HepG2 (cell line): Measurements from ENCODE around the gene RPS27A. TPM values are rescaled to one million over a fixed set of nuclear protein-coding genes. Genes with fewer than 3 reads are reported as not detected.

ENCODE experiments used
- ARID2 ChIP-seq: sonication (generic); formaldehyde crosslinking; IDR thresholded peaks from 2 replicates; pipeline ENCODE4 v1.8.1; 2022; ENCODE audit warnings: mild to moderate bottlenecking, missing genetic modification reagents, borderline replicate concordance
- ASH2L ChIP-seq: fragments of 300-600, 200-600 bp; sonication (generic); IDR thresholded peaks from 2 replicates; pipeline ENCODE4 v1.7.0; 2017; ENCODE audit warnings: low read depth, mild to moderate bottlenecking, moderate library complexity, mixed read lengths, low read length; ENCODE audit not compliant: insufficient read length
- ATF1 ChIP-seq: IDR thresholded peaks from 2 replicates; pipeline ENCODE4 v1.6.1; 2016; ENCODE audit warnings: mild to moderate bottlenecking, control low read depth
- CBFB ChIP-seq: sonication (generic); formaldehyde crosslinking; IDR thresholded peaks from 2 replicates; pipeline ENCODE4 v1.4.0; 2020; ENCODE audit warnings: missing genetic modification reagents
- CTCF ChIP-seq: sonication (generic); formaldehyde crosslinking; IDR thresholded peaks from 2 replicates; pipeline ENCODE4 v1.5.0; 2020; ENCODE audit warnings: mild to moderate bottlenecking, missing genetic modification reagents, moderate library complexity
- DMAP1 ChIP-seq: IDR thresholded peaks from 2 replicates; pipeline ENCODE4 v1.6.1; 2016
- DZIP1 ChIP-seq: sonication (generic); formaldehyde crosslinking; IDR thresholded peaks from 2 replicates; pipeline ENCODE4 v1.5.0; 2020; ENCODE audit warnings: mild to moderate bottlenecking, missing genetic modification reagents
- ELF4 ChIP-seq: sonication (generic); formaldehyde crosslinking; IDR thresholded peaks from 2 replicates; pipeline ENCODE4 v1.5.0; 2020; ENCODE audit warnings: missing genetic modification reagents, mild to moderate bottlenecking, moderate library complexity, borderline replicate concordance
- HNRNPL ChIP-seq: fragments of 200-400 bp; formaldehyde crosslinking; IDR thresholded peaks from 2 replicates; pipeline ENCODE4 v1.6.1; 2017; ENCODE audit warnings: mild to moderate bottlenecking, low read depth, low read length
- IRF2 ChIP-seq: IDR thresholded peaks from 2 replicates; pipeline ENCODE4 v1.6.1; 2018; ENCODE audit warnings: missing genetic modification reagents, missing compliant biosample characterization
- PLSCR1 ChIP-seq: sonication (generic); formaldehyde crosslinking; IDR thresholded peaks from 2 replicates; pipeline ENCODE4 v1.5.0; 2020; ENCODE audit warnings: missing genetic modification reagents, mild to moderate bottlenecking, borderline replicate concordance
- RBM22 ChIP-seq: fragments of 200-400 bp; formaldehyde crosslinking; optimal IDR thresholded peaks from 2 replicates; pipeline ENCODE3; 2017; ENCODE audit warnings: mild to moderate bottlenecking, low read length, moderate library complexity
- SPEN ChIP-seq: sonication (generic); formaldehyde crosslinking; IDR thresholded peaks from 2 replicates; pipeline ENCODE4 v1.5.1; 2020; ENCODE audit warnings: low read depth, mild to moderate bottlenecking, missing genetic modification reagents
- ZBTB43 ChIP-seq: sonication (generic); formaldehyde crosslinking; conservative IDR thresholded peaks from 2 replicates; pipeline ENCODE4 v1.4.0; 2020; ENCODE audit warnings: missing genetic modification reagents
- ZC3H4 ChIP-seq: sonication (generic); formaldehyde crosslinking; IDR thresholded peaks from 2 replicates; pipeline ENCODE4 v1.4.0; 2020; ENCODE audit warnings: missing genetic modification reagents, borderline replicate concordance
- ZKSCAN1 ChIP-seq: fragments of 150-350 bp; IDR thresholded peaks from 2 replicates; pipeline ENCODE4 v1.6.1; 2014; ENCODE audit warnings: low read length
- ZKSCAN5 ChIP-seq: sonication (generic); formaldehyde crosslinking; IDR thresholded peaks from 2 replicates; pipeline ENCODE4 v1.5.1; 2020; ENCODE audit warnings: mild to moderate bottlenecking, missing genetic modification reagents
- ZMYM3 ChIP-seq: sonication (generic); formaldehyde crosslinking; IDR thresholded peaks from 2 replicates; pipeline ENCODE4 v1.5.1; 2020; ENCODE audit warnings: mild to moderate bottlenecking, missing genetic modification reagents
- ZNF639 ChIP-seq: conservative IDR thresholded peaks from 2 replicates; pipeline ENCODE4 v1.6.1; 2018; ENCODE audit warnings: missing genetic modification reagents
- ZNF670 ChIP-seq: sonication (generic); formaldehyde crosslinking; IDR thresholded peaks from 2 replicates; pipeline ENCODE4 v1.8.0; 2022; ENCODE audit warnings: mild to moderate bottlenecking, missing genetic modification reagents, borderline replicate concordance
- ZNF75D ChIP-seq: sonication (generic); formaldehyde crosslinking; IDR thresholded peaks from 2 replicates; pipeline ENCODE4 v1.8.1; 2023; ENCODE audit warnings: missing genetic modification reagents, mild to moderate bottlenecking, borderline replicate concordance
- polyA plus RNA-seq, 8 experiments: library from polyadenylated mRNA; depleted of rRNA in 3 of 8; stranded (reverse) in 7 of 8; unstranded in 1 of 8; fragments of >200 nt; fragmentation: Illumina TruSeq in 4 of 8; extraction: Trizol in 4 of 8; gene quantifications; 2 replicates each; pipeline versions ENCODE4 v1.2.1 to v1.2.3, GENCODE V29; 2011 to 2016; ENCODE audit warnings: low read depth in 4 of 8, missing spikeins in 1 of 8, mixed read lengths in 1 of 8; ENCODE audit not compliant: insufficient read depth in 1 of 8
- total RNA-seq, 5 experiments: library from RNA; depleted of rRNA; stranded (reverse); fragments of >200 nt; fragmentation: Illumina TruSeq; extraction: Trizol; gene quantifications; 2 replicates each; pipeline ENCODE4 v1.2.3, GENCODE V29; 2016; ENCODE audit warnings: low read depth in 1 of 5

RPS27A gene
- total and polyA plus RNA-seq, 2 of the 13 experiments (the other 11 are each of a cell fraction or from before 2014, with no cell fraction given), result 2,779 to 3,269 TPM

- TF ChIP-seq ZBTB43 (CRISPR knock-in tag), result peak; percentile 47
- no peak for TF ChIP-seq ZKSCAN5 (CRISPR knock-in tag)
- TF ChIP-seq ARID2, result 0 out of 2 replicates have a peak, but pooled peaks have one; percentile 83
- no peak; the same call in 1 of the 2 replicates for TF ChIP-seq CBFB (CRISPR knock-in tag)
- TF ChIP-seq ZNF639, result peak; percentile 64
- peak; percentile 42; the same call in 1 of the 2 replicates for TF ChIP-seq ZNF670 (CRISPR knock-in tag)
- 0 out of 2 replicates have a peak, but pooled peaks have one; percentile 61 for TF ChIP-seq HNRNPL
- TF ChIP-seq ZC3H4, result 0 out of 2 replicates have a peak, but pooled peaks have one; percentile 29
- peak; percentile 74 for TF ChIP-seq RBM22
- TF ChIP-seq CTCF, result no peak
- peak; percentile 99 for TF ChIP-seq DMAP1 (CRISPR knock-in tag)
- no peak for TF ChIP-seq ZMYM3 (CRISPR knock-in tag)
- no peak for TF ChIP-seq DZIP1 (CRISPR knock-in tag)
- peak; percentile 95 for TF ChIP-seq SPEN (CRISPR knock-in tag)
- TF ChIP-seq PLSCR1 (CRISPR knock-in tag), result no peak
- TF ChIP-seq ZNF75D (CRISPR knock-in tag), result no peak
- peak; percentile 94 for TF ChIP-seq ASH2L
- peak; percentile 26; the same call in 1 of the 2 replicates for TF ChIP-seq ZKSCAN1
- peak; percentile 96 for TF ChIP-seq ELF4
- peak; percentile 72; the same call in 1 of the 2 replicates for TF ChIP-seq ATF1 (CRISPR knock-in tag)
- TF ChIP-seq IRF2, result peak; percentile 71; the same call in 1 of the 2 replicates
Observed at GRCh38 chr2:55232084-55232862, at the start of gene RPS27A, which contains the start of gene CLHC1 (continued).
